GM19468 (cell line): ENCODE data around the gene EXO5.
"Not testable (repeated sequence)": the region's sequence is repeated elsewhere in the genome, so short reads cannot be mapped to it uniquely, and the experiment has no call there.

Experiments used
- ATAC-seq: cut with Tn5 transposase; IDR thresholded peaks from one replicate; pipeline ENCODE4 v1.9.1; 2021; ENCODE audit warnings: mild to moderate bottlenecking, moderate library complexity, moderate number of reproducible peaks; ENCODE audit not compliant: unreplicated experiment; ENCODE audit errors: extremely low read depth

Gene EXO5

GRCh38 chr1:40508375-40509341 is at the start of gene EXO5:
Gene EXO5, plus strand, starts transcription at chr1:40508767. Its CDS starts 5,778 bp downstream, at chr1:40514545.
- ATAC-seq: peak; percentile 19

- ATAC-seq: no peak
Measured at GRCh38 chr1:40462956-40463590, 45.5 kb upstream of the EXO5 start.

GRCh38 chr1:40469327-40469726 is 39.2 kb upstream of the EXO5 start:
- no peak for ATAC-seq

- no peak for ATAC-seq
Measured at GRCh38 chr1:40475268-40475667, 33.3 kb upstream of the EXO5 start.

- ATAC-seq: no peak
Measured at GRCh38 chr1:40476924-40477677, 31.5 kb upstream of the EXO5 start, which contains the start of gene ZFP69. Gene ZFP69, plus strand, starts transcription at chr1:40477290. Its CDS starts 2,072 bp downstream, at chr1:40479362.

GRCh38 chr1:40477678-40478053 is 30.9 kb upstream of the EXO5 start:
- ATAC-seq: no peak

GRCh38 chr1:40478276-40478675 is 30.3 kb upstream of the EXO5 start:
- ATAC-seq: no peak

GRCh38 chr1:40479156-40479555 is 29.4 kb upstream of the EXO5 start:
- ATAC-seq: no peak

- no peak for ATAC-seq
Measured at GRCh38 chr1:40495315-40495903, 13.2 kb upstream of the EXO5 start.

- ATAC-seq: not testable (repeated sequence)
Measured at GRCh38 chr1:40502651-40503050, 5.9 kb upstream of the EXO5 start.

- no peak for ATAC-seq
Measured at GRCh38 chr1:40507973-40508372, 594 bp upstream of the EXO5 start.

- no peak for ATAC-seq
Measured at GRCh38 chr1:40519517-40519916, 10.9 kb downstream of the EXO5 start.

- no peak for ATAC-seq
Measured at GRCh38 chr1:40530735-40531380, 22.3 kb downstream of the EXO5 start.

GRCh38 chr1:40531381-40532061 is 23.0 kb downstream of the EXO5 start, which contains the start of gene ZNF684:
Gene ZNF684, plus strand, starts transcription at chr1:40531637. Its CDS starts 1,530 bp downstream, at chr1:40533167.
- peak; percentile 60 for ATAC-seq

GRCh38 chr1:40532062-40532389 is 23.5 kb downstream of the EXO5 start:
- ATAC-seq: no peak

GRCh38 chr1:40532844-40533424 is 24.4 kb downstream of the EXO5 start:
- no peak for ATAC-seq

GRCh38 chr1:40534589-40534988 is 26.0 kb downstream of the EXO5 start:
- no peak for ATAC-seq

- no peak for ATAC-seq
Measured at GRCh38 chr1:40535732-40536131, 27.2 kb downstream of the EXO5 start.

GRCh38 chr1:40539338-40539737 is 30.8 kb downstream of the EXO5 start:
- no peak for ATAC-seq
